ENCODE results near the gene LILRB3. TPM values are rescaled to one million over a fixed set of nuclear protein-coding genes. Genes with fewer than 3 reads are reported as not detected.

The LILRB3 gene
- total RNA-seq, 1 donor = not detected

GRCh38 chr19:54180691-54181091 lies 42.1 kb downstream of the LILRB3 start:
- TF ChIP-seq CTCF (IDR thresholded peaks at IDR 0.05; ENCODE audit: insufficient read depth, low read length) = no peak
- H3K4me3 ChIP-seq (ENCODE audit: low read depth, low read length) = no peak overlapping the region
- DNase-seq (ENCODE audit: low read depth) = no peak

- TF ChIP-seq CTCF (IDR thresholded peaks at IDR 0.05; ENCODE audit: insufficient read depth, low read length) = peak; percentile 21
- H3K4me3 ChIP-seq (ENCODE audit: low read depth, low read length) = no peak overlapping the region
- peak; percentile 35 for DNase-seq (ENCODE audit: low read depth)
Observed at GRCh38 chr19:54179921-54180461, 42.8 kb downstream of the LILRB3 start.

DNA sequence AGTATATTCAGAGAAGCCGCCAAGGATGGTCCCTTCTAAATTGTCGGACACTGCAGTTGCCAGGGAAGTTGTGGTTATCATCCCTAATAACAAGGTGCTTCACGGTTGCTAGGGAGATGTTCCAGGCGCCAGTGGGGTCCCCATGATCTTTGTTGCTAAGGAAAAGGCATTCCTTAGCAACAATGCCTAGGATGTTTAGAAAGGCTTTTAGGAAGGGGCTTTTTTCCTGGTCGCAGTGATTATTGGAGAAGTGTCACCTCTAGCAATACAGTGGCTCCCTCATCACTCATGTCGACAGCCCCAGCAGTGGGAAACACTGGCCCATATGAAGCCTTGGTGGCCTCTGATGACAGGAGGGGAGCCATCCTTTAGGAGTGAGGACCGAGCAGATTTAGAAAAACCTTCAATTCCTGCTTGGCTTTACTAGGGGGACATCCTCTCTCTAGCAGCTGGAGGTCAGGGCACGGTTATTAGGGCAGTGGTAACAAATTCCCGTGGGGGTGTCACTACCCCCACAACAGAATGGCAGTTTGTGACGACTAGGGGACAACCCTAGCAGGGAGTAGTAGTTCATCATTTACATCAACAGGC lies 43.5 kb downstream of the LILRB3 start:
- H3K4me3 ChIP-seq (ENCODE audit: low read depth, low read length) = no peak overlapping the region
- DNase-seq (ENCODE audit: low read depth) = no peak
- TF ChIP-seq CTCF (IDR thresholded peaks at IDR 0.05; ENCODE audit: insufficient read depth, low read length) = no peak

DNA sequence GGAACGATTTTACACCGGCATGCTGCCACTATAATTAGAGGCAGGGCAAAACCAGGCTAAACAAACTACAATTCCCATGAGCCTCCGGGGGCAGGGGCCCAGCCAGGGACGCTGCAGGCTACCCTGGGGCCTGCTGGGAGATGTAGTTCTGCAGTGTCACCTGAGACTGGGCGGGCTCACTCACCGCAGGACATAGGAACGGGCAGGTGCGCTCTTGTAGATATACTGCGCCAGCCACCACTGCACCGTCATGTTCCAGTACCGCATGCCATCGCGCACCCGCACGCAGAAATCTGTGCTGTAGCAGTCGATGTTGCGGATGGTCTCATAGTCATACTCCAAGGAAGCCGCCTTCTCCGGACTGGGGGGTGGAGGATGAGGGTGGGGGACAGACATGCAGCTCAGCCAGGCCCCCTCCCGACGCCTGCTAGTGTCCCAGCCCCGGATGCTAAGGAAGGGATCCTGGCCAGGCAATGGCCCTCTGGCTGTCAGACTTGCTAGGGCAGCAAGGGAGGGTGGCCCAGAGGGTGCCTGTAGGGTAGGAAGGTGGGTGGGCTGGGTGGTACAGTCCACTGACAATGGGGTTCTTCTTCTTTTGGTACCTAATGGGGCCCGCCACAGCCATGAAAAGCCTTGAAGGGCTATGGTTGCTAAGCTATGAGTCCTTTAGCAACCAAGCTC lies 44.1 kb downstream of the LILRB3 start:
- no peak for TF ChIP-seq CTCF (IDR thresholded peaks at IDR 0.05; ENCODE audit: insufficient read depth, low read length)
- no peak overlapping the region for H3K4me3 ChIP-seq (ENCODE audit: low read depth, low read length)
- DNase-seq (ENCODE audit: low read depth) = no peak

- no peak for DNase-seq (ENCODE audit: low read depth)
- TF ChIP-seq CTCF (IDR thresholded peaks at IDR 0.05; ENCODE audit: insufficient read depth, low read length) = no peak
Observed at GRCh38 chr19:54173951-54174834, 48.6 kb downstream of the LILRB3 start.

DNA sequence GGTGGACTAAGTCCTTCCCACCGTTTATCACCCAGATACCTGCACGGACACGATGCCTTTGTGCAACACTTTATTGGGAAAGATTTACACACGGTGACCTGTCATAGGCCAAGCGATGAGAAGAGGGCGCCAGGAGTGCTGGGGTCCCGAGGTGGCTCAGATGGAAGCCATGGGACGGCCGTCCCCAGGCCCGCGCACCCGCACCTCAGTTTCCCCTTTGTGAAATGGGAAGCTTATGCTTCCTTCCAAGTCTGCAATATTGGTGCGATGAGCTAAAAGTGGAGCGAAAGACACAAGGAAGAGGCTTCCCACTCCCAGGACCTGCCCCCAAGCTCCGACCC lies 49.5 kb downstream of the LILRB3 start:
- TF ChIP-seq CTCF (IDR thresholded peaks at IDR 0.05; ENCODE audit: insufficient read depth, low read length) = no peak
- DNase-seq (ENCODE audit: low read depth) = no peak
- no peak overlapping the region for H3K4me3 ChIP-seq (ENCODE audit: low read depth, low read length)

More at GRCh38 chr19:54173951-54174834, 48.6 kb downstream of the LILRB3 start:
- no peak overlapping the region for H3K4me3 ChIP-seq (ENCODE audit: low read depth, low read length)
